GM12801 (cell line): Measurements from ENCODE around the gene SAFB.

Source experiments
- TF ChIP-seq, protein P1 (sequence below): IDR thresholded peaks from one replicate; pipeline ENCODE4 v1.5.1; 2011; ENCODE audit warnings: control low read depth; ENCODE audit not compliant: insufficient read length; ENCODE audit errors: extremely low read depth

The SAFB gene

DNA sequence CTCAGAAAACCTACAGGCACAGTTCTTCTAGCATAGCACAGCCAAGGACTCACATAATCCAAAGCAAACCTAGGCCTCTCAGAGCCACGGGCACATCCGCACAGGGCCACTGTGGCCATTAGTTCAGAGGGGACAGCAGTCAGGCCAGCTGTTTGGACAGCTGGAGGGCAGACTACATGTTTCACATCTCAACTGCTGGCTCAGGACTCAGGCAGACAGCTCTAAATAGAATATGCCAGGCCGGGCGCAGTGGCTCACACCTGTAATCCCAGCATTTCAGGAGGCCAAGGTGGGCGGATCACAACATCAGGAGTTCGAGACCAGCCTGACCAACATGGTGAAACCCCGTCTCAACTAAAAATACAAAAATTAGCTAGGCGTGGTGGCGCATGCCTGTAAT, 27.1 kb upstream of the SAFB start:
- TF ChIP-seq, protein P1, sequence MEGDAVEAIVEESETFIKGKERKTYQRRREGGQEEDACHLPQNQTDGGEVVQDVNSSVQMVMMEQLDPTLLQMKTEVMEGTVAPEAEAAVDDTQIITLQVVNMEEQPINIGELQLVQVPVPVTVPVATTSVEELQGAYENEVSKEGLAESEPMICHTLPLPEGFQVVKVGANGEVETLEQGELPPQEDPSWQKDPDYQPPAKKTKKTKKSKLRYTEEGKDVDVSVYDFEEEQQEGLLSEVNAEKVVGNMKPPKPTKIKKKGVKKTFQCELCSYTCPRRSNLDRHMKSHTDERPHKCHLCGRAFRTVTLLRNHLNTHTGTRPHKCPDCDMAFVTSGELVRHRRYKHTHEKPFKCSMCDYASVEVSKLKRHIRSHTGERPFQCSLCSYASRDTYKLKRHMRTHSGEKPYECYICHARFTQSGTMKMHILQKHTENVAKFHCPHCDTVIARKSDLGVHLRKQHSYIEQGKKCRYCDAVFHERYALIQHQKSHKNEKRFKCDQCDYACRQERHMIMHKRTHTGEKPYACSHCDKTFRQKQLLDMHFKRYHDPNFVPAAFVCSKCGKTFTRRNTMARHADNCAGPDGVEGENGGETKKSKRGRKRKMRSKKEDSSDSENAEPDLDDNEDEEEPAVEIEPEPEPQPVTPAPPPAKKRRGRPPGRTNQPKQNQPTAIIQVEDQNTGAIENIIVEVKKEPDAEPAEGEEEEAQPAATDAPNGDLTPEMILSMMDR = no peak

DNA sequence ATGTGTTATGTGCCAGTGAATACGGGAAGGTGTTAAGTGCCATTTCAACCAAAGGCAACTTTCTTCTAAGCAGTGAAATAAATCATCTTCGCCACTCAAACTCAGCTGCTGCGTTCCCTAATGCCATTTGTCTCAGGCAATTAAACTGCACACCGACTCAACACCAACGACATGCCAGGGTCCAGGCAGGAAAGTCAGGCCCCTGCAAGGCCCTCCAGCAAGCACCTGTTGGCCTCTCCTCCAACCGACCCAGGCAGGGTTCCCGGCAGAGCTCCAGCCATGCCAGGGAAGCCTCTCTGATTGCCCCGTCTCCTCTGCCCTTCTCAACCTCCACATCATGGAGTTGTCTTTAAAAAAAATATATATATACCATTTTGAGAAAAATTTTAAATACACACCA, 22.1 kb upstream of the SAFB start:
- TF ChIP-seq, protein P1 = no peak

DNA sequence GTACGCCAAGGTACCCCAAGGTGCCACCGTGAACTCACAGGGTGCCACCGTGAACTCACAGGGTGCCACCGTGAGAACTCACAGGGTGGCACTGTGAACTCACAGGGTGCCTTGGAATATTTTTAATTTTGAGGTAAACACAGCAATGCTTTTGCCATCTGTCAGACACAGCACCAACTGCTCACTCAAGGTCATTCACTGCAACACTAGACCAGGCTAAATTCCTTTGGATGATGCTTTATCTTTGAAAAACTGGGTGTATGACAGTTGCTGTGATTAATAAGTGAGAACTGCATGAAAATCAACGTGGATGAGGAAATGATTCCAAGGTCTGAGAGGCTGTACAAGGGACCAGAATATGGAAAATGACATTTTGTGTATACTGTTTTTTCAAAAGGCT, 19.3 kb upstream of the SAFB start:
- TF ChIP-seq, protein P1 = no peak

DNA sequence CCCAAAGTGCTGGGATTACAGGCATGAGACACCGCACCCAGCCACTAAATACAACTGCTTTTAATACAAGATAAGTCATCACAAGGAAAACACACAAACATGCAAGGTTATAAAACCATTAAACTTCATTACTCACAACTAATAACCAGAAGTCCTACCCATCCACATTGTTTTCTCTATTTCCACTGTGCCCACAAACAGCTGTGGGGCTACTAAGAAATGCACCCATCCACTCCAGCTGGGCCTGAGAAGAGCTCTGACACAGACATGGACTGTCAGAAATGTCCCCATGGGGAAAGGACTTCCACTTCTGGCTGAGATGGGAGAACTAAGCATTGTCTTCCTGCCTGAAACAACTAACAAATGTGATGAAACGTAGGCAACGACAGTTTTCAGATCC, 17.5 kb upstream of the SAFB start:
- TF ChIP-seq, protein P1 = no peak

DNA sequence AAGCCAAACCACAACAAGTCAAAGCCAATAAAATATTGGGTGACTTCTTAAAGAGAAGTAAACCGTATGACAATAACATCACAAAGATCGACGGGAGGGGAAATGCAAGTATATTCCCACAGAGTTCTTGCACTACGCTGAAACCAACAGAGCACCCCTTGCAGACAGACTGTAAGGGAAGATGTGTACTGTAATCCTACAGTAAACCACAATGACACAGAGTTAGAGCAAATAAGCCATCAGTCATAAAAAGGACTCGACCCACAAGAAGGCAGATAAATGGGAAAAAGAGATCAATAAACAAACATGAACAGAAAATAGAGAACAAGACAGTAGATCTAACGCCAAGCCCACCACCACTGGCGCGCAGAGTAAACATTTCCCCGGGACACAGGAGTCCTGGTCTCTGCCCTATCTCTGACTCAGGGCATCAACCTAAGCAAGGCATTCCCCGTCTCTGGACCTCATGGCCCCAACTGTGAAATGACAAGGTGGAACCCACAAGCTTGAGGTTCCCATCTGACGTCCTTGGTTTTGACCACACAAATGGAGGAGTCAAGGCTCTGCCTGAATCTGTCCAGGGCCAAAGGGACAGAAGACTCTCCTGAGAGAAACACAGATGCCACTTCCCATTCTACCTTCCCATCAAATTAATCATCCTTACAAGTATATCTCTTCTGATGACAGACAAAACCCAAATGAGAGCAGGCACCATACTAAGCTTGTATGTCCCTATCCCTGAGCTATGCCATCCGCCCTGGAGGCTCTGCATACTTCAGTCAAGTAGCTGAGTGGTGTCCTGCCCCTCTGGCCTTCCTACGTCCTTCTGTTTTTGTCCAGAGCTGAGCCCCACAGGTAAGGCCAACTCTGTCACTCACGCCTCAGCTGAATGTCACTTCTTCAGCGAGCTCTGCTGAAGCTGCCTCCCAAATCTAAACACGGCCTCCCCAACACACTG, 15.3 kb upstream of the SAFB start:
- TF ChIP-seq, protein P1 = no peak

DNA sequence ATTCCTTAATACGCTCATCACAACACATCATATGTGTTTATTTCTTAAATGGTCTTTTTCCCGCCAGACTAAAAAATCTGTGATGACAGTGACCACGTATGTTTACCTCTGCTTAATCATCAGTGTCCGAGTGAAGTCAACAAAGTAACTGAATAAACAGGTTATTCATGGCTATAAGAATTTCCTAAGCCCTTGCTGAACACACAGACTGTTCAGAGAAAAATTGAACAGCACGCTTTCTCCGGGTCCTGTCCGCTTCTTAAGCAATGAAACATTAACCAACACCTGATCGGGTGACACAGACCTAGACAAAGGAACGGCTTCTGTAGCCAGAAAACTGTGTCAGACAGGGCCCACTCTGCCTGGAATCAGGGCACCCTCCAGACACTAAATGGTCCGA, 14.6 kb upstream of the SAFB start:
- TF ChIP-seq, protein P1 = no peak

DNA sequence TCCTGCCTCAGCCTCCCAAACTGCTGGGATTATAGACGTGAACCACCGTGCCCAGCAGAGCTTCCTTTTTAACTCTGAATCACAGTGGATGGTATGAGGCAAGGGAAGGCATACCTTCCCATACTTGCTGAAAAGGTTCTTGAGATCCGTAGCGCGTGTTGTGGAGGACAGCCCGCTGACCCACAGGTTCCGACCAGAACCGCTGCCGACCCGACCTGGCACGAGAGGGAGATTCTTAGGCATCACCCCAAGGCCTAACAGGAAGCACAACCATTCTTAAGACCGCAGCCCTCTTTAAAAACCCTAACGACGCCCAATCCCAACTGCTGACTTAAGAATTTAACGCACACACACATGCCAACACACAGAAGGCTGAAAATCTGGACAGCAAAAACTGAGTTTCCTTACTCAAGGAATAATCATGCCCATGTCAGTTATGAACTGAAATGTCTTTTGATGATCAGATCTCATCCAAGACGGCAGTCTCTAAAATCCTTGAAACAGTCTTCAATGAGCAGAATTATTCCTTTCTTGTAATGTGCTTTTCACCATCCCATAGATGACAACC, 12.9 kb upstream of the SAFB start:
- TF ChIP-seq, protein P1 = no peak
